GM23338 (cell line): ENCODE data around the gene B4GALT6.

ENCODE experiments used
- CREB1 ChIP-seq: fragments of 250-450 bp; sonication (Bioruptor Pico); IDR thresholded peaks from 2 replicates; pipeline ENCODE4 v1.5.0; 2020; ENCODE audit warnings: low read depth, mild to moderate bottlenecking, moderate library complexity
- CTCF ChIP-seq, 2 experiments: fragments of 200-600 bp in 1 of 2; sonication (generic) in 1 of 2; conservative IDR thresholded peaks; 2 replicates each; pipeline versions ENCODE4 v1.5.1 to v1.6.1; 2016 to 2017; ENCODE audit warnings: antibody characterized with exemption in 2 of 2, low read depth in 2 of 2, mild to moderate bottlenecking in 2 of 2, moderate library complexity in 1 of 2
- ETS1 ChIP-seq: IDR thresholded peaks from 2 replicates; pipeline ENCODE4 v1.6.1; 2016; ENCODE audit warnings: antibody characterized with exemption
- POLR2AphosphoS5 ChIP-seq: IDR thresholded peaks from 2 replicates; pipeline ENCODE4 v1.6.1; 2016; ENCODE audit warnings: antibody characterized with exemption, low read depth
- REST ChIP-seq: IDR thresholded peaks from one replicate; pipeline ENCODE4 v1.6.1; 2018; ENCODE audit warnings: antibody characterized with exemption; ENCODE audit not compliant: unreplicated experiment
- STAT1 ChIP-seq: IDR thresholded peaks from one replicate; pipeline ENCODE4 v1.6.1; 2016; ENCODE audit warnings: antibody characterized with exemption; ENCODE audit not compliant: unreplicated experiment

GRCh38 chr18:31659576-31660177 is 24.7 kb downstream of the B4GALT6 start:
- TF ChIP-seq POLR2AphosphoS5, result no peak
- TF ChIP-seq CTCF (conservative IDR thresholded peaks at IDR 0.05; ENCODE audit: low read depth in 2 of 2), result no peak
- TF ChIP-seq ETS1, result no peak
- TF ChIP-seq REST, result no peak
- TF ChIP-seq CREB1 (CRISPR knock-in tag), result no peak
- TF ChIP-seq STAT1, result no peak
